Middle frontal gyrus (tissue), 1 donor: ENCODE measurements around the gene HSPA1L.

Source experiments
- DNase-seq: peaks from one replicate; pipeline ENCODE4 v3.0.0-alpha.2; 2015; ENCODE audit warnings: low spot score; ENCODE audit errors: extremely low spot score

HSPA1L gene

DNA sequence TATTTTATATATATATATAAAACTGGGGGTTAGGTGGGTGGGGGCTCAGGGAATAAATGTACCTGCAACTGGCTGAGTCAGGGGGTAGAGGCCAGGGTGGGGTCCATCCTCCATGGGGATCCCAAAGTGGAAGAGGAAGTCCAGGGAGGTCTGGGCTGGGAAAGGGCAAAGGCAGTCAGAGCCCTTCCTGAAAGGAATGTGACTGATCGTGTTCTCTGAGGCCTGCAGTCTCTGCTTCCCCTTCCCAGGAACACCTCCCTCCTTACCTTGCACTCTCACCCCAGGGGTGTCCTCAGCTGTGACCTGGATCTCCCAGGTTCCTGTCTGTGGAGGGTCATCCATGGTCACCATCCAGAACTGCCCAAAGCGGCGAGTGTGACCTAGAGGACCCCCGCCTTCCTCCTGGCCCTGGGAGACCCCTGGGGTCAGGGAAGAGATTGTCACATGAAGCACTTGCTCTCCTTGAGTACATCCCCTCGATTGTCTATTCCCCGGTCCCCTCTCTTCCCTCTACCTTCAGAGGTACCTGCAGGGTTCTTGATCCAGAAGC, 47.9 kb downstream of the HSPA1L start:
- no peak for DNase-seq

DNA sequence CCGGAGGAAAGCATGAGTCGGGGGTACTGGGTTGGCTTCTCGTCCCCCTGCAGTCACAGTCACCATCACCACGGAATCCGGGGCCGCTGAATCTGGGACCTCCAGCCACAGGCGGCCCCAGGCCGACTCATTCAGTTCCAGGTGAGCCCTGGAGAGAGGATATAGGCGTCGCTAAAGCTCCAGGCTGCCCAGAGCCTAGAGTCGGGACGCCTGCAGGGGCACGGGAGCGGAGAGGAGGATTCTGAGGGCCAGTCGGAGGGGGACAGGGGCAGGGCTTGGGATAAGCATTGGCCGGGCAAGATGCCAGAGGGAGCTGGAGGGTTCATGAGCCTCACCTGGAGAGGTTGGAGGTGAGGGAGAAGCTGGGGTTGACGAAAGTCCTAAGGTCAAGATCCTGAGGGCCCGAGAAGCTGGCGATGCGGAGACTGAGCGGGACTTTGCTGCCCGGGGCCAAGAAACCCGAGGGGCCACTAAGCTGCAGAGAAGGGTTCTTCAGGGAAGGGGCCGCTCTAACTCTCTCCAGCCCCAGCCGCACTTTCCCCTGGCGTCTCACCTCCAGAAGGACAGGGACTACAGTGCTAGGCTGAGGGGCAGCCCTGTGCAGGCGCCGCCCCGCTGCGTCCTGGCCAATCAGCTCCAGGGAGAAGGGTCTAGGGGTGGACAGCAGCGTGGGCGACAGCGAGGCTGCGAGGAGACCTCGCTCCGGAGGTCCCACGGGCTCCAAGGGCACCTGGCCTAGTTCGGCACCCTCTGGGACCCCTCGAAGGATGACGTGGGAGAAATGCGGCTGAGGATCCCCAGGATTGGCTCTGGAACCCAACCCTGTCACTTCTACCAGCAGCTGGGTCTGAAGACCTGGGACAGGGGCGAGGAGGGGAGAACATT, 48.9 kb downstream of the HSPA1L start:
- no peak for DNase-seq

DNA sequence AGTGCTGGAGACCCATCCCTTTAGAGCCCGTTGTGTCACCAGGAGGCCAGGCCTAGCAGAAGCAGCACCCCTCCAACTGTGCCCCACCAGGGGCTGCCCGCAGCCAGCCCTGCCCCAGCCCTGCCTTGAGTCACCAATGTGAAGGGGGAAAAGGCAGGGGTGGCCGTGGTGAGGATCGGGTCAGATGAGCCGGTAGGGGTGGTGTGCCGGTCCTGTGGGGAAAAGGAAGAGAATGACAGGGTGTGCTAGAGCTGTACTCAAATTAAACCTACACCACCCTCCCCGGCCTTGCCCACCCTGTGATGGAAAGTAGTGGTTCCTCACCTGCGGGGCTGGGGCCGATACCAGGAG, 49.5 kb downstream of the HSPA1L start:
- no peak for DNase-seq

DNA sequence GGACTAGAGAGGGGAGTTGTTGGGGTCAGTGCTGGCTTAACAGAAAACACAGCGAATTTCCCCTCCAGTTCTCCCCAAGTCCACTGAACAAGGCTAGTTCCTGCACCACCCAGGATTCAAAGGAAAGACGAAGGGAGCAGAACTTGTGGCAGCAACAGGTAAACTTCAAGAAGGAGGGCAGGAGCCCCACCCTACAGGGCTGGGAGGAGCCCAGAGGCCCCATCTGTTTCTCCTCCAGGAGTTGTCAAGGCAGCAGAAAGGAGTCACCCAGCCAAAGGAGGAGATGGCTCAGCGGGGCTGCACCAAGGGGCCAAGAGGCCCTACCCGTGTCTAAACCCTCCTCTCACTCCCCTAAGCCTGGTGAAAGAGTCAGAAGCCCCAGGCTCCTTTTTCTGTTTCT, 50.9 kb downstream of the HSPA1L start:
- DNase-seq, result no peak

DNA sequence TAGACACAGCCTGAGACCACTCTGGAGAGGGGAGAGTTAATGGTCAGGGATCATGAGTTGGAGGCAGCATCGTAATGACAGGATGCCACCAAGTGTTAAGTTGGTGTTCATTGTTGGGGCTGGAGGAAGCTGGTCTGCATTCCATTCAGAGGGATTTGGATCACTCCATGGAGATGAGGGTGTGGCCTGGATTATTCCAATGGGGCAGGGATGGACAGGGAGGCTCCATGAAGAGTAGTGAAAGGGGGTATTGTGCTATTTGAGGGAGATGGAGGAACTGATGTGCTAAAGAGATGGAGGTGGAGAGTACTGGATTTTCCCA, 51.5 kb downstream of the HSPA1L start:
- no peak for DNase-seq

DNA sequence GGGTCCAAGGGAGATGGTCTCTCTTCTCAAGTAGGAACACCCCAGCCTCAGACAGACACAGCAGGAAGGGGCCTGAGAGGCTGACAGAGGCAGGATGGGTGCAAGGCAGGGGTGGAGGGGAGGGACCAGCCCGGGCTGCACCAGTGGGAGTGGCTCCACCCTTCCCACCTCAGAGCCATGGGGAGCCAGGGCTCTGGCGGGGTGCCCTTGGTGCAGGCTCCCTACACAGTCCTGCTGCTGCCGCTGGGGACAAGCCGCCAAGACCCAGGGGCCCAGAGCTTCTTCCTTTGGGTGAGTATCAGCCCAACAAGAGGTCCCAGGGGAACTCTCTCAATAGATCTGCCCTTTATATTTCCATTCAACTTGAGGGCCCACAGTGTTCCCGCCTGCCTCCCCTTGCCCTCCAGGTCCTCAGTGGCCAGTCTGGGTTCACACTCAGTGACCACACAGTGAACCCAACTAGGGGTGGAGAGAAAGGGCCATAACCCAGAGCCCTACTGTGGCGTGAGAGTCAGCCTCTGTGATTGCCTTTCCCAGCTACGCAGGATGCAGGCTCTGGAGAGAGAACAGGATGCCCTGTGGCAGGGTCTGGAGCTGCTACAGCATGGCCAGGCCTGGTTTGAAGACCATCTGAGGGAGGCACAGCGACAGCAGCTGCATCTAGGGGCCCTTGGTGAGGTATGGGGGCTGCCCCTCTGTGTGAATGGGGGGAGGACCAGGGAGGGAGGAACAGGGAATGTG, 52.0 kb downstream of the HSPA1L start:
- DNase-seq, result no peak

DNA sequence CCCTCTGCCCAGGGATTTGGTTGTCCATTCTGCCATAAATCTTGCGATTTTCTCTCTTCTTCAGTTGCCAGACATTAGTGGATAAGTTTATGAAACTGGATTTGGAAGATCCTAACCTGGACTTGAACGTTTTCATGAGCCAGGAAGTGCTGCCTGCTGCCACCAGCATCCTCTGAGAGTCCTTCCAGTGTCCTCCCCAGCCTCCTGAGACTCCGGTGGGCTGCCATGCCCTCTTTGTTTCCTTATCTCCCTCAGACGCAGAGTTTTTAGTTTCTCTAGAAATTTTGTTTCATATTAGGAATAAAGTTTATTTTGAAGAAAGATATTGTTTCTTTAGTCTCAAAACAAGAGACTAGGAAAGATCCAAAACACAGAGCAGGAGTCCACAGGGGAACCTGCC, 52.7 kb downstream of the HSPA1L start, which contains the start of gene SAPCD1:
Gene SAPCD1 (plus strand): TSS at position 301 of the 400 bp plus-strand sequence. CDS start 399 bp downstream, outside the sequence.
- no peak for DNase-seq

DNA sequence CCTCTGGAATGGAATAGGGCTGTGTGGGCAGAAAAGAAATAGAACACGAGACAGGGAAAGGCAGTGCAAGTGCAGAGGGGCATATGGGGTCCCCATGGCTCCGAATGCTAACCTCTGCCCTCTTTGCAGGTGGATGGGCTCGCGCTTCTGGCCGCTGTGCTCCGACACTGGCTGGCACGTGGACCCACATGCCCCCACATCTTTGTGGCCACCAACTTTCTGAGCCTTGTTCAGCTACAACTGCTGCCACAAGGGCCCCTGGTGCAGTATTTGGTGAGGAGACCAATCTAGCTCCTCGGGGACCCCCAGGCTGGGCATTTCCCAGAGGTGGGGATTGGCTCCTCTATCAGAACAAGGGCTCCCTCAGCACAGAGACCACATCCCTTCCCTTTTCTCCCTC, 53.7 kb downstream of the HSPA1L start:
- DNase-seq, result no peak

DNA sequence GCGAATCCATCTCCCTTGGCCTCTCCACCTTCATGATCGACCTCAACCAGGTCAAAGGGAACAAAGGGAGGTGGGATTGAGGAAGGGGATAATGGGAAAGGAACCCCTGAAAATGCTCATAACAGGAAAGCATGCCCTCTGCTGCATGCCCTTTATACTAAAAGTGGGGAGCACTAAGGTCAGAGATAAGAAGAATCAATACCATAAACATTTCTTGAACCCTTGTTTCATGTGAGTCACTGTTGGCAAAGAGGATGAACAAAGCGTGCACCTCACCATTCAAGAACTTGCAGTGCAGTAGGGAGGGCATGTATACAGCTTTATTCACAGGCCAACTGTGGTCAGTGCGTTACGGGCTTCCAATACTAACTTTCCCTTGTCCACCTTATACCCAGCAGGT, 54.3 kb downstream of the HSPA1L start:
- no peak for DNase-seq
